CD14-positive monocyte (primary cell): ENCODE data around the gene WWOX. TPM values are rescaled to one million over a fixed set of nuclear protein-coding genes. Genes with fewer than 3 reads are reported as not detected.

Source experiments
- DNase-seq, 3 donors: peaks; one replicate each; pipeline ENCODE4 v3.0.0-alpha.2; 2011 to 2022
- H2AFZ ChIP-seq: 2 replicates; pipeline ENCODE4 v1.6.0; 2012; ENCODE audit warnings: mild to moderate bottlenecking, low read depth, low read length, inconsistent platforms; ENCODE audit not compliant: insufficient read depth, poor library complexity, severe bottlenecking
- H3K27ac ChIP-seq, 2 donors: 1 replicate in 1 of 2; 2 replicates in 1 of 2; pipeline ENCODE4 v1.5.1; 2012 to 2013; ENCODE audit warnings: low read length in 2 of 2, control low read depth in 1 of 2, inconsistent platforms in 1 of 2, low read depth in 1 of 2, mild to moderate bottlenecking in 1 of 2
- H3K27me3 ChIP-seq, 2 donors: one replicate each; pipeline versions ENCODE4 v1.6.0 to v1.6.1; 2011 to 2013; ENCODE audit warnings: low read length in 2 of 2; ENCODE audit not compliant: control insufficient read depth in 2 of 2, insufficient read depth in 2 of 2
- H3K36me3 ChIP-seq, 2 donors: replicated peaks in 1 of 2; 1 replicate in 1 of 2; 2 replicates in 1 of 2; pipeline versions ENCODE4 v1.5.1 to v1.6.1; 2012 to 2013; ENCODE audit warnings: low read length in 2 of 2, control low read depth in 1 of 2, inconsistent platforms in 1 of 2, mild to moderate bottlenecking in 1 of 2; ENCODE audit not compliant: insufficient read depth in 2 of 2, control insufficient read depth in 1 of 2
- H3K4me1 ChIP-seq, 2 donors: 1 replicate in 1 of 2; 2 replicates in 1 of 2; pipeline versions ENCODE4 v1.5.1 to v1.6.1; 2012 to 2013; ENCODE audit warnings: low read length in 2 of 2, control low read depth in 1 of 2, inconsistent platforms in 1 of 2, mild to moderate bottlenecking in 1 of 2, moderate library complexity in 1 of 2; ENCODE audit not compliant: insufficient read depth in 2 of 2, control insufficient read depth in 1 of 2
- H3K4me2 ChIP-seq: replicated peaks from 2 replicates; pipeline ENCODE3; 2012; ENCODE audit warnings: low read length, moderate library complexity, mild to moderate bottlenecking; ENCODE audit not compliant: poor library complexity, severe bottlenecking; ENCODE audit errors: extremely low read depth
- H3K4me3 ChIP-seq, 3 experiments: fragments of 200-600 bp in 1 of 3; sonication (generic) in 1 of 3; replicated peaks in 1 of 3; 1 replicate in 2 of 3; 2 replicates in 1 of 3; pipeline ENCODE4 v1.5.1; 2011 to 2013; ENCODE audit warnings: low read length in 3 of 3, mild to moderate bottlenecking in 3 of 3, control low read depth in 2 of 3, low read depth in 2 of 3, inconsistent platforms in 1 of 3, moderate library complexity in 1 of 3
- H3K79me2 ChIP-seq: 2 replicates; pipeline ENCODE4 v1.6.0; 2012; ENCODE audit warnings: mild to moderate bottlenecking, control low read depth, inconsistent platforms, low read length, moderate library complexity; ENCODE audit not compliant: insufficient read depth
- H3K9ac ChIP-seq: 2 replicates; pipeline ENCODE4 v1.6.0; 2017; ENCODE audit warnings: low read length, mild to moderate bottlenecking; ENCODE audit not compliant: insufficient read depth, poor library complexity, severe bottlenecking
- H3K9me3 ChIP-seq, 2 donors: replicated peaks in 1 of 2; 1 replicate in 1 of 2; 2 replicates in 1 of 2; pipeline versions ENCODE4 v1.5.1 to v1.6.1; 2012 to 2013; ENCODE audit warnings: low read length in 2 of 2, control low read depth in 1 of 2; ENCODE audit not compliant: control insufficient read depth in 1 of 2, insufficient read depth in 1 of 2
- H4K20me1 ChIP-seq: 2 replicates; pipeline ENCODE4 v1.6.0; 2012; ENCODE audit warnings: mild to moderate bottlenecking, low read length, control low read depth, moderate library complexity; ENCODE audit not compliant: insufficient read depth
- H3K27ac Mint-ChIP-seq, 7 donors: one replicate each; pipeline ENCODE4 v1.8.0; 2020; ENCODE audit warnings: mild to moderate bottlenecking in 7 of 7, mixed read lengths in 7 of 7, moderate library complexity in 6 of 7, inconsistent platforms in 2 of 7
- H3K27me3 Mint-ChIP-seq, 3 donors: one replicate each; pipeline ENCODE4 v1.8.0; 2021 to 2022; ENCODE audit warnings: low read depth in 3 of 3, mild to moderate bottlenecking in 3 of 3, mixed read lengths in 3 of 3, moderate library complexity in 3 of 3, inconsistent platforms in 1 of 3
- H3K36me3 Mint-ChIP-seq, 2 donors: one replicate each; pipeline ENCODE4 v1.8.0; 2020; ENCODE audit warnings: mixed read lengths in 2 of 2, inconsistent platforms in 1 of 2, mild to moderate bottlenecking in 1 of 2
- H3K4me1 Mint-ChIP-seq: one replicate; pipeline ENCODE4 v1.8.0; 2020; ENCODE audit warnings: mild to moderate bottlenecking, mixed read lengths
- H3K4me3 Mint-ChIP-seq, 2 donors: one replicate each; pipeline ENCODE4 v1.8.0; 2020; ENCODE audit warnings: mild to moderate bottlenecking in 2 of 2, mixed read lengths in 2 of 2, moderate library complexity in 1 of 2
- H3K9me3 Mint-ChIP-seq, 7 donors: one replicate each; pipeline ENCODE4 v1.8.0; 2020 to 2022; ENCODE audit warnings: mixed read lengths in 7 of 7, mild to moderate bottlenecking in 6 of 7, moderate library complexity in 6 of 7, inconsistent platforms in 2 of 7
- WGBS: methylation state at CpG from one replicate; pipeline ENCODE4 v1.1.5; 2013; ENCODE audit warnings: missing lambda C conversion rate; ENCODE audit not compliant: insufficient coverage; 5-methylcytosine and 5-hydroxymethylcytosine counted together
- intact Hi-C, 2 donors: fragments of 100-400 bp; cut with micrococcal nuclease; formaldehyde crosslinking; loops; one replicate each; pipeline versions ENCODE4 v1.15.0 to v1.15.1; 2023
- polyA plus RNA-seq, 3 donors: library from polyadenylated mRNA; depleted of rRNA in 1 of 3; unstranded in 2 of 3; stranded (reverse) in 1 of 3; fragments of 300-500 nt in 2 of 3; fragments of >200 nt in 1 of 3; fragmentation: Illumina TruSeq in 2 of 3; gene quantifications; 1 replicate in 2 of 3; 2 replicates in 1 of 3; pipeline ENCODE4 v1.2.3, GENCODE V29; 2012 to 2021
- TF ChIP-seq, protein P1 (sequence below): fragments of 200-600 bp; IDR thresholded peaks from one replicate; pipeline ENCODE4 v1.8.0; 2022; ENCODE audit warnings: antibody characterized with exemption, mild to moderate bottlenecking

Gene WWOX
- polyA plus RNA-seq, 3 donors, result 4.0 to 7.0 (median 6.3) TPM

DNA sequence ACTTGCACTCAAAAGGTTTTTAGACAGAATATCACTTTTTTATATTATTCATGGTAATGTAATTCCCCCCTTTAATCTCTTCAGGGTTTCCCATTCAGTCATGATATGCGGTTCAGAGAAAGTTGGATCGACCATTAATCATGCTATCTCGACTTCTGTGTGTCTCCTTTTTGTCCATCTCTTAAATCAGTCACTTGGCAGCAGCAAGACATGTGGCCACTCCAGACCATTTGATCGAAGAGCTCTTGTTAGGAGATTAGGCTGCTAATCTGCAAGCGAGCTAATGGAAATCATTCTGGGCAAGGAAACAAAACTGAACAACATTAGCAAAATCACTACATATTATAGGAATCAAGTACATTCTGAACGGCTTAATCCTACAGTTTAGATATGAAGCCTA, 449.9 kb downstream of the WWOX start:
- intact Hi-C loops, result no loop called here
- H3K4me3 Mint-ChIP-seq, result no peak overlapping the region
- Histone ChIP-seq H3K4me2 (no peak overlapping the region), H3K27me3 (no peaks in the 10 kb centered on the region), H3K9me3 (no peaks in the 10 kb centered on the region), H3K36me3 (no peaks in the 10 kb centered on the region), H3K79me2 (no peaks in the 10 kb centered on the region), H4K20me1 (no peaks in the 10 kb centered on the region), H3K9ac (no peak overlapping the region), H3K27ac (no peak overlapping the region), H2AFZ (no peak overlapping the region), H3K4me1 (peaks cover 8 to 10% of the 10 kb centered on the region in 2 donors), H3K4me3 (no peak overlapping the region)
- peaks cover 20% of the 10 kb centered on the region for H3K4me1 Mint-ChIP-seq
- DNase-seq, result no peak
- TF ChIP-seq, protein P1, sequence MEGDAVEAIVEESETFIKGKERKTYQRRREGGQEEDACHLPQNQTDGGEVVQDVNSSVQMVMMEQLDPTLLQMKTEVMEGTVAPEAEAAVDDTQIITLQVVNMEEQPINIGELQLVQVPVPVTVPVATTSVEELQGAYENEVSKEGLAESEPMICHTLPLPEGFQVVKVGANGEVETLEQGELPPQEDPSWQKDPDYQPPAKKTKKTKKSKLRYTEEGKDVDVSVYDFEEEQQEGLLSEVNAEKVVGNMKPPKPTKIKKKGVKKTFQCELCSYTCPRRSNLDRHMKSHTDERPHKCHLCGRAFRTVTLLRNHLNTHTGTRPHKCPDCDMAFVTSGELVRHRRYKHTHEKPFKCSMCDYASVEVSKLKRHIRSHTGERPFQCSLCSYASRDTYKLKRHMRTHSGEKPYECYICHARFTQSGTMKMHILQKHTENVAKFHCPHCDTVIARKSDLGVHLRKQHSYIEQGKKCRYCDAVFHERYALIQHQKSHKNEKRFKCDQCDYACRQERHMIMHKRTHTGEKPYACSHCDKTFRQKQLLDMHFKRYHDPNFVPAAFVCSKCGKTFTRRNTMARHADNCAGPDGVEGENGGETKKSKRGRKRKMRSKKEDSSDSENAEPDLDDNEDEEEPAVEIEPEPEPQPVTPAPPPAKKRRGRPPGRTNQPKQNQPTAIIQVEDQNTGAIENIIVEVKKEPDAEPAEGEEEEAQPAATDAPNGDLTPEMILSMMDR, result no peak
- no peak overlapping the region for H3K27ac Mint-ChIP-seq
- no peaks in the 10 kb centered on the region for H3K36me3 Mint-ChIP-seq
- peaks cover 0 to 5% (median 0%) of the 10 kb centered on the region in 7 donors for H3K9me3 Mint-ChIP-seq
- WGBS, result no CpG with 5 or more reads among the region's 6 CpGs
- H3K27me3 Mint-ChIP-seq, result peaks cover 0 to 5% (median 4%) of the 10 kb centered on the region in 3 donors

DNA sequence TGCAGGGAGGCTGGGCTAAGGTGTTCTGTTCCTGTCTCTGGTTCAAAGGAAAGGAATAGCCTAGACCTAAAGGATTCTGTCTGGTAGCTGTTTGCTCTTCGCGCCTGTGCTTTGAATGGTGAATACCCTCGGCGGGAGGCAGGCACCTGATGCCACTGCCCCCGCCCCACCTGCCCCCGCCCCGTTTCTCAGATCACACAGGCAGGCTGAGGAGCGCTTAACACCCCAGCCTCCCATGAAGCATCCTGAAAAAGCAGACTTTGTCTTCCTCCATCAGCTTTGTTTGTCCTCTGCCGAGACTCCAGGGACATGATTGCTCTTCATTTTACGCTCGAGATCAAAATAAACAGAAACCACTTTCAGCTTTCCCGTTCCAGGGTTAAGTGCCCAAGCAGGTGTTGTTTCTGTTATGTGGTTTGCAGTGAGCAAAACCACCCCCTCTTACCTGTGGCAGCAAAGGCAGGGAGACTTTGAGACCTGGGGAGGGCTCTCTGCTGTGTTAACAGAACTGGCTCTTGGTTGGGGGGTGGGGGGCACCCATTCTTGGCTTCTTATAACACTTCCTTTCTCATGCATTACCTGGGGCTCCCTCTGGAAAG, 452.1 kb downstream of the WWOX start:
- Histone ChIP-seq H4K20me1 (no peaks in the 10 kb centered on the region), H3K4me1 (peaks cover 8 to 10% of the 10 kb centered on the region in 2 donors), H3K4me2 (no peak overlapping the region), H3K4me3 (no peak overlapping the region), H3K9me3 (no peaks in the 10 kb centered on the region), H3K27ac (no peak overlapping the region), H3K79me2 (no peaks in the 10 kb centered on the region), H3K27me3 (no peaks in the 10 kb centered on the region), H3K9ac (no peak overlapping the region), H3K36me3 (no peaks in the 10 kb centered on the region), H2AFZ (no peak overlapping the region)
- peaks cover 0 to 5% (median 0%) of the 10 kb centered on the region in 7 donors for H3K9me3 Mint-ChIP-seq
- no peaks in the 10 kb centered on the region for H3K36me3 Mint-ChIP-seq
- no peak overlapping the region for H3K4me3 Mint-ChIP-seq
- H3K27ac Mint-ChIP-seq, result no peak overlapping the region
- intact Hi-C loops, result no loop called here
- DNase-seq, result no peak
- TF ChIP-seq, protein P1, result no peak
- 93% methylated on average over 8 of the region's 12 CpGs for WGBS
- peaks cover 16% of the 10 kb centered on the region for H3K4me1 Mint-ChIP-seq
- peaks cover 0 to 5% (median 4%) of the 10 kb centered on the region in 3 donors for H3K27me3 Mint-ChIP-seq
